Skeletal muscle tissue (tissue), 4 donors: ENCODE results near the gene FICD. TPM values are rescaled to one million over a fixed set of nuclear protein-coding genes. Genes with fewer than 3 reads are reported as not detected.
"Not testable (repeated sequence)": the region's sequence is repeated elsewhere in the genome, so short reads cannot be mapped to it uniquely, and the experiment has no call there.

ENCODE experiments used
- H3K27ac ChIP-seq: one replicate; pipeline ENCODE4 v1.7.0; 2013; ENCODE audit warnings: mild to moderate bottlenecking, low read depth, low read length, inconsistent platforms
- H3K27me3 ChIP-seq, 3 donors: one replicate each; pipeline ENCODE4 v1.7.0; 2013; ENCODE audit warnings: low read length in 3 of 3; ENCODE audit not compliant: control insufficient read depth in 3 of 3, insufficient read depth in 3 of 3
- H3K36me3 ChIP-seq, 3 donors: one replicate each; pipeline ENCODE4 v1.7.0; 2013; ENCODE audit warnings: low read length in 3 of 3; ENCODE audit not compliant: control insufficient read depth in 3 of 3, insufficient read depth in 3 of 3
- H3K4me1 ChIP-seq, 3 donors: one replicate each; pipeline ENCODE4 v1.7.0; 2013; ENCODE audit warnings: low read length in 3 of 3, mild to moderate bottlenecking in 3 of 3; ENCODE audit not compliant: control insufficient read depth in 3 of 3, insufficient read depth in 3 of 3
- H3K4me3 ChIP-seq, 3 donors: one replicate each; pipeline ENCODE4 v1.7.0; 2013; ENCODE audit warnings: low read length in 3 of 3
- H3K9ac ChIP-seq, 3 donors: one replicate each; pipeline ENCODE4 v1.7.0; 2013; ENCODE audit warnings: low read length in 3 of 3, mild to moderate bottlenecking in 3 of 3, moderate library complexity in 2 of 3, low read depth in 1 of 3
- H3K9me3 ChIP-seq, 3 donors: one replicate each; pipeline ENCODE4 v1.7.0; 2013; ENCODE audit warnings: low read length in 3 of 3; ENCODE audit not compliant: control insufficient read depth in 3 of 3
- total RNA-seq: library from RNA; depleted of rRNA; stranded (reverse); fragments of >200 nt; gene quantifications from one replicate; pipeline ENCODE4 v1.2.3, GENCODE V29; 2014
- donor health status: Osteomylitis.

The FICD gene
- total RNA-seq, 1 donor from 2014 or later: 1.6 TPM

GRCh38 chr12:108551535-108551934 lies 36.5 kb downstream of the FICD start:
- Histone ChIP-seq H3K27ac (no peak overlapping the region), H3K4me1 (peaks cover 5 to 13% (median 8%) of the 10 kb centered on the region in 3 donors), H3K9me3 (no peaks in the 10 kb centered on the region), H3K9ac (no peak overlapping the region), H3K36me3 (peaks cover 5 to 18% (median 9%) of the 10 kb centered on the region in 3 donors), H3K4me3 (no peak overlapping the region), H3K27me3 (no peaks in the 10 kb centered on the region)

- Histone ChIP-seq H3K36me3 (peaks cover 4 to 12% (median 5%) of the 10 kb centered on the region in 3 donors), H3K27me3 (no peaks in the 10 kb centered on the region), H3K4me1 (peaks cover 10 to 25% (median 21%) of the 10 kb centered on the region in 3 donors), H3K27ac (no peak overlapping the region), H3K9me3 (no peaks in the 10 kb centered on the region), H3K9ac (no peak overlapping the region), H3K4me3 (no peak overlapping the region)
Observed at GRCh38 chr12:108553799-108554198, 38.7 kb downstream of the FICD start.

GRCh38 chr12:108555383-108555782 lies 40.3 kb downstream of the FICD start:
- not testable (repeated sequence) for H3K27me3 ChIP-seq, H3K9me3 ChIP-seq, H3K4me3 ChIP-seq, H3K36me3 ChIP-seq, H3K9ac ChIP-seq, H3K27ac ChIP-seq
- peaks cover 25 to 38% (median 35%) of the 10 kb centered on the region in 3 donors for H3K4me1 ChIP-seq

GRCh38 chr12:108559007-108559655 lies 44.1 kb downstream of the FICD start:
- H3K4me1 ChIP-seq: peaks cover 44 to 58% (median 51%) of the 10 kb centered on the region in 3 donors
- H3K27ac ChIP-seq: no peak overlapping the region
- peak overlapping the region in 1 of 3 donors; percentile 93 for H3K4me3 ChIP-seq
- no peak overlapping the region for H3K9ac ChIP-seq
- no peaks in the 10 kb centered on the region for H3K27me3 ChIP-seq
- no peaks in the 10 kb centered on the region for H3K9me3 ChIP-seq
- H3K36me3 ChIP-seq: peaks cover 5 to 13% (median 6%) of the 10 kb centered on the region in 3 donors

- peak overlapping the region; percentile 93 to 100 (median 98) for H3K4me3 ChIP-seq
- peak overlapping the region in 2 of 3 donors; percentile 92 to 99 for H3K9ac ChIP-seq
- H3K27ac ChIP-seq: no peak overlapping the region
- no peaks in the 10 kb centered on the region for H3K9me3 ChIP-seq
- peaks cover 5 to 19% (median 11%) of the 10 kb centered on the region in 3 donors for H3K36me3 ChIP-seq
- no peaks in the 10 kb centered on the region for H3K27me3 ChIP-seq
- H3K4me1 ChIP-seq: peaks cover 47 to 64% (median 56%) of the 10 kb centered on the region in 3 donors
Observed at GRCh38 chr12:108559748-108560147, 44.7 kb downstream of the FICD start.

- peak overlapping the region; percentile 92 to 99 (median 98) for H3K9ac ChIP-seq
- H3K36me3 ChIP-seq: peaks cover 8 to 24% (median 16%) of the 10 kb centered on the region in 3 donors
- peak overlapping the region; percentile 93 to 100 (median 98) for H3K4me3 ChIP-seq
- H3K27ac ChIP-seq: peak overlapping the region; percentile 94
- H3K9me3 ChIP-seq: no peaks in the 10 kb centered on the region
- H3K27me3 ChIP-seq: no peaks in the 10 kb centered on the region
- peaks cover 47 to 68% (median 56%) of the 10 kb centered on the region in 3 donors for H3K4me1 ChIP-seq
Observed at GRCh38 chr12:108560321-108560721, 45.2 kb downstream of the FICD start.

- Histone ChIP-seq H3K9ac (peak within 1 kb of the TSS; percentile 92 to 99 (median 98)), H3K4me3 (peak within 1 kb of the TSS; percentile 93 to 100 (median 98)), H3K36me3 (peaks cover 8 to 30% (median 21%) of the 10 kb centered on the region in 3 donors), H3K27ac (peak within 1 kb of the TSS; percentile 94), H3K4me1 (peaks cover 52 to 70% (median 59%) of the 10 kb centered on the region in 3 donors), H3K9me3 (no peaks in the 10 kb centered on the region), H3K27me3 (no peaks in the 10 kb centered on the region)
Observed at GRCh38 chr12:108560752-108561719, 46.0 kb downstream of the FICD start, which contains the start of gene SART3. Gene SART3, minus strand, starts transcription at chr12:108561173. Its CDS starts 19 bp downstream, at chr12:108561154.

- Histone ChIP-seq H3K36me3 (peaks cover 15 to 39% (median 30%) of the 10 kb centered on the region in 3 donors), H3K4me3 (peak overlapping the region; percentile 93 to 100 (median 98)), H3K9me3 (no peaks in the 10 kb centered on the region), H3K27ac (peak overlapping the region; percentile 94), H3K27me3 (no peaks in the 10 kb centered on the region), H3K9ac (peak overlapping the region; percentile 92 to 99 (median 98)), H3K4me1 (peaks cover 52 to 70% (median 56%) of the 10 kb centered on the region in 3 donors)
Observed at GRCh38 chr12:108561852-108562347, 46.8 kb downstream of the FICD start.

GRCh38 chr12:108562348-108563135 lies 47.5 kb downstream of the FICD start, which contains the start of gene ISCU:
Gene ISCU, plus strand, starts transcription at chr12:108562596. Its CDS starts 27 bp downstream, at chr12:108562623.
- H3K36me3 ChIP-seq: peaks cover 18 to 42% (median 33%) of the 10 kb centered on the region in 3 donors
- peaks cover 52 to 70% (median 52%) of the 10 kb centered on the region in 3 donors for H3K4me1 ChIP-seq
- H3K27ac ChIP-seq: peak within 1 kb of the TSS; percentile 94
- peak within 1 kb of the TSS; percentile 95 to 99 (median 98) for H3K9ac ChIP-seq
- H3K4me3 ChIP-seq: peak within 1 kb of the TSS; percentile 93 to 100 (median 98)
- no peaks in the 10 kb centered on the region for H3K27me3 ChIP-seq
- no peaks in the 10 kb centered on the region for H3K9me3 ChIP-seq
